ENCODE measurements around the gene NOSTRIN.
"Not testable (repeated sequence)": the region's sequence is repeated elsewhere in the genome, so short reads cannot be mapped to it uniquely, and the experiment has no call there.

Gene NOSTRIN

GRCh38 chr2:168874368-168875054 is 72.1 kb downstream of the NOSTRIN start:
- DNase-seq, result no peak

GRCh38 chr2:168882163-168882562 is 79.7 kb downstream of the NOSTRIN start:
- not testable (repeated sequence) for DNase-seq

- DNase-seq, result no peak
Measured at GRCh38 chr2:168884975-168885374, 82.5 kb downstream of the NOSTRIN start.

- no peak for DNase-seq
Measured at GRCh38 chr2:168889635-168890005, 87.2 kb downstream of the NOSTRIN start.

- DNase-seq, result peak in 57 of 58 donors; percentile 12 to 88 (median 73)
Measured at GRCh38 chr2:168890006-168890782, 87.8 kb downstream of the NOSTRIN start, which contains the start of gene SPC25. Gene SPC25, minus strand, starts transcription at chr2:168890430. Its CDS starts 911 bp downstream, at chr2:168889519.

- DNase-seq, result no peak
Measured at GRCh38 chr2:168892327-168892726, 89.9 kb downstream of the NOSTRIN start.

GRCh38 chr2:168894101-168894500 is 91.7 kb downstream of the NOSTRIN start:
- no peak for DNase-seq

- no peak for DNase-seq
Measured at GRCh38 chr2:168894720-168895119, 92.3 kb downstream of the NOSTRIN start.

GRCh38 chr2:168895771-168896170 is 93.3 kb downstream of the NOSTRIN start:
- no peak for DNase-seq

- no peak for DNase-seq
Measured at GRCh38 chr2:168896783-168897182, 94.3 kb downstream of the NOSTRIN start.

GRCh38 chr2:168897449-168897848 is 95.0 kb downstream of the NOSTRIN start:
- no peak for DNase-seq

- DNase-seq, result peak in 4 of 58 donors; percentile 1 to 38 (median 2)
Measured at GRCh38 chr2:168901003-168901402, 98.6 kb downstream of the NOSTRIN start, which contains the start of gene G6PC2. Gene G6PC2, plus strand, starts transcription at chr2:168901291. Its CDS starts 41 bp downstream, at chr2:168901332.

- no peak for DNase-seq
Measured at GRCh38 chr2:168903888-168904287, 101.5 kb downstream of the NOSTRIN start.

- DNase-seq, result no peak
Measured at GRCh38 chr2:168904358-168904757, 101.9 kb downstream of the NOSTRIN start.

- no peak for DNase-seq
Measured at GRCh38 chr2:168907940-168908662, 105.7 kb downstream of the NOSTRIN start.

GRCh38 chr2:168910330-168910729 is 107.9 kb downstream of the NOSTRIN start:
- no peak for DNase-seq

- peak in 1 of 58 donors; percentile 11 for DNase-seq
Measured at GRCh38 chr2:168912466-168912865, 110.0 kb downstream of the NOSTRIN start.

GRCh38 chr2:168912901-168913369 is 110.5 kb downstream of the NOSTRIN start:
- DNase-seq, result peak in 45 of 58 donors; percentile 3 to 70 (median 21)

- DNase-seq, result no peak
Measured at GRCh38 chr2:168913495-168913894, 111.1 kb downstream of the NOSTRIN start.

Measured in anterior cingulate cortex (tissue), 58 donors.